H9 (cell line): ENCODE results near the gene VIPR2. TPM values are rescaled to one million over a fixed set of nuclear protein-coding genes. Genes with fewer than 3 reads are reported as not detected.

ENCODE experiments used
- DNase-seq: peaks from one replicate; pipeline ENCODE4 v3.0.0-alpha.2; 2017
- H2AFZ ChIP-seq: one replicate; pipeline ENCODE4 v1.6.1; 2013; ENCODE audit warnings: mild to moderate bottlenecking, low read length, control low read depth, moderate library complexity
- H2AK5ac ChIP-seq: 2 replicates; pipeline ENCODE4 v1.6.1; 2013; ENCODE audit warnings: low read length, control low read depth, mixed read lengths; ENCODE audit not compliant: insufficient read length
- H2BK120ac ChIP-seq: one replicate; pipeline ENCODE4 v1.6.1; 2013; ENCODE audit warnings: low read depth, mild to moderate bottlenecking, low read length, control low read depth, inconsistent platforms; ENCODE audit not compliant: poor library complexity, severe bottlenecking
- H2BK12ac ChIP-seq: 2 replicates; pipeline ENCODE4 v1.6.1; 2013; ENCODE audit warnings: low read length, control low read depth, mixed read lengths, low read depth; ENCODE audit not compliant: insufficient read length
- H2BK15ac ChIP-seq: 2 replicates; pipeline ENCODE4 v1.6.1; 2013; ENCODE audit warnings: low read depth, low read length, control low read depth
- H2BK20ac ChIP-seq: one replicate; pipeline ENCODE4 v1.6.1; 2013; ENCODE audit warnings: low read depth, mild to moderate bottlenecking, low read length, control low read depth, inconsistent platforms; ENCODE audit not compliant: poor library complexity, severe bottlenecking
- H2BK5ac ChIP-seq: 2 replicates; pipeline ENCODE4 v1.6.1; 2013; ENCODE audit warnings: low read length, control low read depth, mixed read lengths; ENCODE audit not compliant: insufficient read length
- H3K14ac ChIP-seq: 2 replicates; pipeline ENCODE4 v1.6.1; 2013; ENCODE audit warnings: low read length, control low read depth; ENCODE audit not compliant: insufficient read depth
- H3K18ac ChIP-seq: 2 replicates; pipeline ENCODE4 v1.6.1; 2013; ENCODE audit warnings: low read depth, mild to moderate bottlenecking, mixed read lengths, low read length, control low read depth; ENCODE audit not compliant: insufficient read length
- H3K23ac ChIP-seq: 2 replicates; pipeline ENCODE4 v1.6.1; 2013; ENCODE audit warnings: low read length, control low read depth, mixed read lengths, low read depth; ENCODE audit not compliant: insufficient read length
- H3K23me2 ChIP-seq: 2 replicates; pipeline ENCODE4 v1.6.1; 2013; ENCODE audit warnings: low read depth, mild to moderate bottlenecking, mixed read lengths, low read length, control low read depth; ENCODE audit not compliant: insufficient read length, poor library complexity, severe bottlenecking
- H3K27ac ChIP-seq: 2 replicates; pipeline ENCODE4 v1.5.1; 2013; ENCODE audit warnings: low read length, control low read depth, mixed read lengths, low read depth; ENCODE audit not compliant: insufficient read length
- H3K27me3 ChIP-seq: 2 replicates; pipeline ENCODE4 v1.6.1; 2013; ENCODE audit warnings: low read length, control low read depth, inconsistent platforms; ENCODE audit not compliant: insufficient read depth
- H3K4ac ChIP-seq: 2 replicates; pipeline ENCODE4 v1.6.1; 2013; ENCODE audit warnings: low read depth, mild to moderate bottlenecking, control low read depth, inconsistent platforms, low read length, moderate library complexity
- H3K4me1 ChIP-seq: 2 replicates; pipeline ENCODE4 v1.6.1; 2013; ENCODE audit warnings: low read length, control low read depth, inconsistent platforms; ENCODE audit not compliant: insufficient read depth
- H3K4me2 ChIP-seq: 2 replicates; pipeline ENCODE4 v1.6.1; 2013; ENCODE audit warnings: low read length, control low read depth, mixed read lengths; ENCODE audit not compliant: insufficient read length, insufficient read depth
- H3K56ac ChIP-seq: 2 replicates; pipeline ENCODE4 v1.6.1; 2013; ENCODE audit warnings: low read depth, mild to moderate bottlenecking, mixed read lengths, low read length, control low read depth; ENCODE audit not compliant: insufficient read length
- H3K79me1 ChIP-seq: 2 replicates; pipeline ENCODE4 v1.6.1; 2013; ENCODE audit warnings: low read depth, mild to moderate bottlenecking, moderate library complexity, low read length, control low read depth, inconsistent platforms; ENCODE audit not compliant: insufficient read depth, poor library complexity, severe bottlenecking
- H3K79me2 ChIP-seq: 2 replicates; pipeline ENCODE4 v1.6.1; 2013; ENCODE audit warnings: low read length, control low read depth, inconsistent platforms; ENCODE audit not compliant: insufficient read depth
- H3K9ac ChIP-seq: 2 replicates; pipeline ENCODE4 v1.6.1; 2013; ENCODE audit warnings: low read length, control low read depth, mixed read lengths; ENCODE audit not compliant: insufficient read length; ENCODE audit errors: extremely low read depth
- H3K9me3 ChIP-seq: one replicate; pipeline ENCODE4 v1.6.1; 2013; ENCODE audit warnings: low read depth, low read length, inconsistent platforms; ENCODE audit not compliant: control insufficient read depth
- H3T11ph ChIP-seq: one replicate; pipeline ENCODE4 v1.6.1; 2013; ENCODE audit warnings: mild to moderate bottlenecking, low read length, control low read depth, inconsistent platforms
- H4K20me1 ChIP-seq: one replicate; pipeline ENCODE4 v1.6.1; 2013; ENCODE audit not compliant: control insufficient read depth, insufficient read length, insufficient read depth
- H4K5ac ChIP-seq: 2 replicates; pipeline ENCODE4 v1.6.1; 2013; ENCODE audit warnings: low read depth, mild to moderate bottlenecking, mixed read lengths, low read length, control low read depth; ENCODE audit not compliant: insufficient read length
- H4K8ac ChIP-seq: replicated peaks from 2 replicates; pipeline ENCODE4 v1.6.1; 2013; ENCODE audit warnings: low read length, control low read depth, mixed read lengths, low read depth; ENCODE audit not compliant: insufficient read length
- H4K91ac ChIP-seq: 2 replicates; pipeline ENCODE4 v1.6.1; 2013; ENCODE audit warnings: low read depth, mild to moderate bottlenecking, moderate library complexity, mixed read lengths, low read length, control low read depth; ENCODE audit not compliant: insufficient read length
- H3K27ac Mint-ChIP-seq, 3 experiments: 2 replicates in 2 of 3; 3 replicates in 1 of 3; pipeline ENCODE4 v1.8.0; 2020 to 2021; ENCODE audit warnings: mixed read lengths in 3 of 3, mild to moderate bottlenecking in 1 of 3, moderate library complexity in 1 of 3
- H3K27me3 Mint-ChIP-seq: 2 replicates; pipeline ENCODE4 v1.8.0; 2021; ENCODE audit warnings: low read depth, mild to moderate bottlenecking, moderate library complexity, mixed read lengths
- H3K36me3 Mint-ChIP-seq, 3 experiments: 2 replicates in 2 of 3; 3 replicates in 1 of 3; pipeline ENCODE4 v1.8.0; 2020 to 2021; ENCODE audit warnings: low read depth in 3 of 3, mixed read lengths in 3 of 3; ENCODE audit not compliant: insufficient read depth in 1 of 3
- H3K4me1 Mint-ChIP-seq, 2 experiments: 2 replicates each; pipeline ENCODE4 v1.8.0; 2020; ENCODE audit warnings: mixed read lengths in 2 of 2
- H3K4me3 Mint-ChIP-seq, 2 experiments: 2 replicates in 1 of 2; 3 replicates in 1 of 2; pipeline ENCODE4 v1.8.0; 2020 to 2021; ENCODE audit warnings: mild to moderate bottlenecking in 2 of 2, mixed read lengths in 2 of 2, moderate library complexity in 1 of 2
- H3K9me3 Mint-ChIP-seq, 2 experiments: 2 replicates in 1 of 2; 3 replicates in 1 of 2; pipeline ENCODE4 v1.8.0; 2020; ENCODE audit warnings: mild to moderate bottlenecking in 2 of 2, mixed read lengths in 2 of 2, moderate library complexity in 1 of 2
- CTCF ChIP-seq: fragments of 200-600 bp; sonication (generic); conservative IDR thresholded peaks from 3 replicates; pipeline ENCODE4 v1.8.0; 2021; ENCODE audit warnings: antibody characterized with exemption, mild to moderate bottlenecking
- WGBS: extraction: QIAGEN DNeasy Blood & Tissue Kit; methylation state at CpG from one replicate; pipeline ENCODE4 v1.1.7; 2013; ENCODE audit warnings: missing lambda C conversion rate, low lambda C conversion rate, mixed read lengths; ENCODE audit not compliant: insufficient read length; ENCODE audit errors: extremely low coverage; 5-methylcytosine and 5-hydroxymethylcytosine counted together
- total RNA-seq: library from RNA; stranded (reverse); gene quantifications from 2 replicates; pipeline ENCODE4 v1.2.1, GENCODE V29; 2021

Gene VIPR2
- total RNA-seq, 1 experiment from 2014 or later: 1.6 TPM

GRCh38 chr7:159146084-159146858, 1.6 kb upstream of the VIPR2 start:
- H2BK15ac ChIP-seq: no peak overlapping the region
- H3K4me1 Mint-ChIP-seq: peaks cover 28 to 36% of the 10 kb centered on the region in 2 experiments
- no peak overlapping the region for H3K27ac Mint-ChIP-seq
- no peak overlapping the region for H3K4ac ChIP-seq
- H4K91ac ChIP-seq: no peak overlapping the region
- 100% methylated on average over 6 of the region's 8 CpGs for WGBS
- no peak overlapping the region for H2BK12ac ChIP-seq
- no peak overlapping the region for H3K4me3 Mint-ChIP-seq
- H3K36me3 Mint-ChIP-seq: no peaks in the 10 kb centered on the region; a peak in 1 of 7 replicates
- no peaks in the 10 kb centered on the region for H4K20me1 ChIP-seq
- H3K9ac ChIP-seq: no peak overlapping the region
- no peak overlapping the region for H3K18ac ChIP-seq
- no peak overlapping the region for H3K4me2 ChIP-seq
- H3K27ac ChIP-seq: no peak overlapping the region
- peaks cover 10% of the 10 kb centered on the region for H3K4me1 ChIP-seq
- H3K27me3 Mint-ChIP-seq: peaks cover 38% of the 10 kb centered on the region
- H3K79me2 ChIP-seq: no peaks in the 10 kb centered on the region
- no peaks in the 10 kb centered on the region for H3K9me3 Mint-ChIP-seq
- H3K9me3 ChIP-seq: no peaks in the 10 kb centered on the region
- H2BK5ac ChIP-seq: no peak overlapping the region
- H3K27me3 ChIP-seq: peaks cover 24% of the 10 kb centered on the region; the same call in 1 of the 2 replicates
- no peak overlapping the region for H3K14ac ChIP-seq
- H3K23me2 ChIP-seq: peaks cover 12% of the 10 kb centered on the region
- H4K8ac ChIP-seq: no peak overlapping the region
- H3K79me1 ChIP-seq: no peaks in the 10 kb centered on the region
- no peak overlapping the region for H3K56ac ChIP-seq
- H2BK20ac ChIP-seq: no peak overlapping the region
- H2BK120ac ChIP-seq: no peak overlapping the region
- no peak overlapping the region for H2AK5ac ChIP-seq
- no peak overlapping the region for H2AFZ ChIP-seq
- H3K23ac ChIP-seq: no peak overlapping the region
- DNase-seq: no peak
- no peak overlapping the region for H4K5ac ChIP-seq
- TF ChIP-seq CTCF: no peak
- H3T11ph ChIP-seq: no peak overlapping the region
